Measurements from ENCODE around the gene SLC30A5. TPM values are rescaled to one million over a fixed set of nuclear protein-coding genes. Genes with fewer than 3 reads are reported as not detected.

SLC30A5 gene
- total and polyA plus RNA-seq, 2 of the 13 experiments (the other 11 are each of a cell fraction or from before 2014, with no cell fraction given), result 46.0 to 53.6 TPM

DNA sequence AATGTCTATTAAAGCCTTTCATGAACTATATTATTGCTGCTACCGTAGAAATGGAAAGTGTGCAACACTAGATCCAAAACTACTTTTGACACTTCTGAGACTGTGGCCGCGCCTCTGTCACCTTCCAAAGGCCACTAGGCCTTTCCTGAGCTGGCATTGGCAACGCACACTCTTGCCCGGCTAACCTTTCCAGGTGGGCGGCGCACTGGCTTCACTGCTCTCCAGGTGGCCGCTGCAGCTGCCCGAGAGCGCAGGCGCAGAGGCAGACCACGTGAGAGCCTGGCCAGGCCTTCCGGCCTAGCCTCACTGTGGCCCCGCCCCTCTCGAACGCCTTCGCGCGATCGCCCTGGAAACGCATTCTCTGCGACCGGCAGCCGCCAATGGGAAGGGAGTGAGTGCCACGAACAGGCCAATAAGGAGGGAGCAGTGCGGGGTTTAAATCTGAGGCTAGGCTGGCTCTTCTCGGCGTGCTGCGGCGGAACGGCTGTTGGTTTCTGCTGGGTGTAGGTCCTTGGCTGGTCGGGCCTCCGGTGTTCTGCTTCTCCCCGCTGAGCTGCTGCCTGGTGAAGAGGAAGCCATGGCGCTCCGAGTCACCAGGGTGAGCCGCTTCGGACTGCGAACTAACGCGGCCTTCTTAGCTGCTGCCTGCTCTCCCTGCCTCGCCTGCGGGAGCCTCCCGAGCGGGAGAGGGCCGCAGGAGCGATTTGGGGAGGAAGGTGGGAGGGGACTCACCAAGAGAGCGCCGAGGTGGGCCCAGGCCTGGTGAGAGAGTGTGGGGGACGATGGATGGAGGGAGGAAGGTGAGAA is 73.1 kb downstream of the SLC30A5 start, which contains the start of gene CCNB1:
Gene CCNB1, plus strand, starts transcription at position 465 of the 807 bp plus-strand sequence. Its CDS starts 113 bp downstream, at position 578.
- ATAC-seq, result peak; percentile 99
- Histone ChIP-seq H3K4me3 (replicated peaks in 1 of 3; ENCODE audit: insufficient read depth in 1 of 3, low read depth in 2 of 3, low read length in 3 of 3) (peak within 1 kb of the TSS; percentile 94 to 95 (median 95)), H3K9me3 (ENCODE audit: low read length) (no peaks in the 10 kb centered on the region), H3K9ac (ENCODE audit: insufficient read depth, low read depth, low read length) (peak within 1 kb of the TSS; percentile 91), H4K20me1 (ENCODE audit: insufficient read depth, low read length) (no peaks in the 10 kb centered on the region), H3K4me1 (ENCODE audit: insufficient read depth, low read length) (peaks cover 50% of the 10 kb centered on the region), H3K4me2 (ENCODE audit: low read depth, low read length) (peak within 1 kb of the TSS; percentile 98), H3K27me3 (ENCODE audit: control insufficient read depth in 1 of 2, insufficient read depth in 2 of 2, low read length in 2 of 2) (no peaks in the 10 kb centered on the region), H3K27ac (ENCODE audit: extremely low read length, insufficient read depth, low read length) (peak within 1 kb of the TSS; percentile 89), H3K36me3 (replicated peaks in 1 of 2; ENCODE audit: control insufficient read depth in 1 of 2, insufficient read depth in 2 of 2, low read length in 2 of 2) (peaks cover 0 to 14% of the 10 kb centered on the region in 2 experiments; a peak in 3 of 5 replicates), H2AFZ (ENCODE audit: low read length) (peak within 1 kb of the TSS; percentile 67), H3K79me2 (ENCODE audit: insufficient read depth, low read length) (peaks cover 34% of the 10 kb centered on the region)
- FAIRE-seq, result peak; percentile 71
- BruUV-seq (replicated peaks), result no TSS peak
- in situ Hi-C loops (cut with HindIII; ENCODE audit: extremely low pct_ligation_motif_present, low pct_unique_long_range_greater_than_20kb) (no loop called here), intact Hi-C loops (cut with micrococcal nuclease; ENCODE audit: unreplicated experiment) (loop anchor here (1.0 to 5.0 kb wide), 3 partner anchors 12 to 165 kb away; partner anchors contain the start of genes CCDC125 and CENPH)
- WGBS (ENCODE audit: low lambda C conversion rate), result under 1% methylated on average over 39 of the region's 50 CpGs
- peak; percentile 97 for DNase-seq (ENCODE audit: low spot score)
- CTCF ChIA-PET (ENCODE audit: low intra/inter-chr PET ratio, low total read pairs), result no interaction called here
- POLR2A ChIA-PET, result interaction anchor here (0.5 to 1.6 kb wide), 11 partner anchors 11 to 306 kb away, joined by 3 to 7 read pairs (median 4); partner anchors contain the start of genes CDK7, CENPH and SLC30A5
- peak; percentile 48; the same call in 1 of the 2 replicates for TF ChIP-seq EEA1 (CRISPR knock-in tag; IDR thresholded peaks at IDR 0.05; ENCODE audit: borderline replicate concordance)
- TF ChIP-seq, protein P1, sequence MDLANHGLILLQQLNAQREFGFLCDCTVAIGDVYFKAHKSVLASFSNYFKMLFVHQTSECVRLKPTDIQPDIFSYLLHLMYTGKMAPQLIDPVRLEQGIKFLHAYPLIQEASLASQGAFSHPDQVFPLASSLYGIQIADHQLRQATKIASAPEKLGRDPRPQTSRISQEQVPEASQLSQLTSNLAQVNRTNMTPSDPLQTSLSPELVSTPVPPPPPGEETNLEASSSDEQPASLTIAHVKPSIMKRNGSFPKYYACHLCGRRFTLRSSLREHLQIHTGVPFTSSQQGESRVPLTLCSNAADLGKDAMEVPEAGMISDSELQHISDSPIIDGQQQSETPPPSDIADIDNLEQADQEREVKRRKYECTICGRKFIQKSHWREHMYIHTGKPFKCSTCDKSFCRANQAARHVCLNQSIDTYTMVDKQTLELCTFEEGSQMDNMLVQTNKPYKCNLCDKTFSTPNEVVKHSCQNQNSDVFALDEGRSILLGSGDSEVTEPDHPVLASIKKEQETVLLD (CRISPR knock-in tag; IDR thresholded peaks at IDR 0.05; ENCODE audit: low read depth), result peak; percentile 59; the same call in 1 of the 2 replicates
- TF ChIP-seq, protein P2, sequence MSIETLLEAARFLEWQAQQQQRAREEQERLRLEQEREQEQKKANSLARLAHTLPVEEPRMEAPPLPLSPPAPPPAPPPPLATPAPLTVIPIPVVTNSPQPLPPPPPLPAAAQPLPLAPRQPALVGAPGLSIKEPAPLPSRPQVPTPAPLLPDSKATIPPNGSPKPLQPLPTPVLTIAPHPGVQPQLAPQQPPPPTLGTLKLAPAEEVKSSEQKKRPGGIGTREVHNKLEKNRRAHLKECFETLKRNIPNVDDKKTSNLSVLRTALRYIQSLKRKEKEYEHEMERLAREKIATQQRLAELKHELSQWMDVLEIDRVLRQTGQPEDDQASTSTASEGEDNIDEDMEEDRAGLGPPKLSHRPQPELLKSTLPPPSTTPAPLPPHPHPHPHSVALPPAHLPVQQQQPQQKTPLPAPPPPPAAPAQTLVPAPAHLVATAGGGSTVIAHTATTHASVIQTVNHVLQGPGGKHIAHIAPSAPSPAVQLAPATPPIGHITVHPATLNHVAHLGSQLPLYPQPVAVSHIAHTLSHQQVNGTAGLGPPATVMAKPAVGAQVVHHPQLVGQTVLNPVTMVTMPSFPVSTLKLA (IDR thresholded peaks at IDR 0.05), result peak; percentile 83
- peak; percentile 75 for TF ChIP-seq ARNT2 (CRISPR knock-in tag; IDR thresholded peaks at IDR 0.05; ENCODE audit: low read depth)
- 0 out of 2 replicates have a peak, but pooled peaks have one; percentile 29 for TF ChIP-seq ZSCAN29 (CRISPR knock-in tag; conservative IDR thresholded peaks at IDR 0.05)
- TF ChIP-seq, protein P3, sequence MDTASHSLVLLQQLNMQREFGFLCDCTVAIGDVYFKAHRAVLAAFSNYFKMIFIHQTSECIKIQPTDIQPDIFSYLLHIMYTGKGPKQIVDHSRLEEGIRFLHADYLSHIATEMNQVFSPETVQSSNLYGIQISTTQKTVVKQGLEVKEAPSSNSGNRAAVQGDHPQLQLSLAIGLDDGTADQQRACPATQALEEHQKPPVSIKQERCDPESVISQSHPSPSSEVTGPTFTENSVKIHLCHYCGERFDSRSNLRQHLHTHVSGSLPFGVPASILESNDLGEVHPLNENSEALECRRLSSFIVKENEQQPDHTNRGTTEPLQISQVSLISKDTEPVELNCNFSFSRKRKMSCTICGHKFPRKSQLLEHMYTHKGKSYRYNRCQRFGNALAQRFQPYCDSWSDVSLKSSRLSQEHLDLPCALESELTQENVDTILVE (CRISPR knock-in tag; IDR thresholded peaks at IDR 0.05), result no peak
- TF ChIP-seq CAMTA2 (CRISPR knock-in tag; IDR thresholded peaks at IDR 0.05; ENCODE audit: borderline replicate concordance), result 0 out of 2 replicates have a peak, but pooled peaks have one; percentile 59
- peak; percentile 80; the same call in 1 of the 2 replicates for TF ChIP-seq KLF11 (CRISPR knock-in tag; IDR thresholded peaks at IDR 0.05)
- peak; percentile 37; the same call in 1 of the 2 replicates for TF ChIP-seq ISL2 (CRISPR knock-in tag; IDR thresholded peaks at IDR 0.05)
- TF ChIP-seq, protein P4, sequence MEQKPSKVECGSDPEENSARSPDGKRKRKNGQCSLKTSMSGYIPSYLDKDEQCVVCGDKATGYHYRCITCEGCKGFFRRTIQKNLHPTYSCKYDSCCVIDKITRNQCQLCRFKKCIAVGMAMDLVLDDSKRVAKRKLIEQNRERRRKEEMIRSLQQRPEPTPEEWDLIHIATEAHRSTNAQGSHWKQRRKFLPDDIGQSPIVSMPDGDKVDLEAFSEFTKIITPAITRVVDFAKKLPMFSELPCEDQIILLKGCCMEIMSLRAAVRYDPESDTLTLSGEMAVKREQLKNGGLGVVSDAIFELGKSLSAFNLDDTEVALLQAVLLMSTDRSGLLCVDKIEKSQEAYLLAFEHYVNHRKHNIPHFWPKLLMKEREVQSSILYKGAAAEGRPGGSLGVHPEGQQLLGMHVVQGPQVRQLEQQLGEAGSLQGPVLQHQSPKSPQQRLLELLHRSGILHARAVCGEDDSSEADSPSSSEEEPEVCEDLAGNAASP (CRISPR knock-in tag; IDR thresholded peaks at IDR 0.05; ENCODE audit: borderline replicate concordance), result 0 out of 2 replicates have a peak, but pooled peaks have one; percentile 40
- peak; percentile 51; the same call in 1 of the 2 replicates for TF ChIP-seq GATAD2A (CRISPR knock-in tag; IDR thresholded peaks at IDR 0.05)
- peak; percentile 96; the same call in 1 of the 2 replicates for TF ChIP-seq ZNF451 (CRISPR knock-in tag; IDR thresholded peaks at IDR 0.05)
- TF ChIP-seq, protein P5, sequence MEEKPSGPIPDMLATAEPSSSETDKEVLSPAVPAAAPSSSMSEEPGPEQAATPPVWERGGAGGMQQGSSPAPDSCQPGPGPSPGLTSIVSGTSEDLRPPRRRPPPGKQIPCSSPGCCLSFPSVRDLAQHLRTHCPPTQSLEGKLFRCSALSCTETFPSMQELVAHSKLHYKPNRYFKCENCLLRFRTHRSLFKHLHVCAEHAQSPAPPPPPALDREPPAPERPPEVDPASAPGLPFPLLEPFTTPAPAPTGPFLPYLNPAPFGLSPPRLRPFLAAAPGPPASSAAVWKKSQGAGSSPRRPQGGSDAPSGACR (CRISPR knock-in tag; IDR thresholded peaks at IDR 0.05), result peak; percentile 47; the same call in 1 of the 2 replicates
- TF ChIP-seq SPEN (CRISPR knock-in tag; IDR thresholded peaks at IDR 0.05; ENCODE audit: low read depth), result peak; percentile 81
- TF ChIP-seq ZNF430 (CRISPR knock-in tag; IDR thresholded peaks at IDR 0.05), result peak; percentile 76
- peak; percentile 88 for TF ChIP-seq DR1 (CRISPR knock-in tag; IDR thresholded peaks at IDR 0.05)
- no peak for TF ChIP-seq GTF3A (CRISPR knock-in tag; conservative IDR thresholded peaks at IDR 0.05)
